ENCODE results near the gene FAM184B.

The FAM184B gene

GRCh38 chr4:17624821-17625220, 156.6 kb downstream of the FAM184B start:
- DNase-seq: no peak

DNA sequence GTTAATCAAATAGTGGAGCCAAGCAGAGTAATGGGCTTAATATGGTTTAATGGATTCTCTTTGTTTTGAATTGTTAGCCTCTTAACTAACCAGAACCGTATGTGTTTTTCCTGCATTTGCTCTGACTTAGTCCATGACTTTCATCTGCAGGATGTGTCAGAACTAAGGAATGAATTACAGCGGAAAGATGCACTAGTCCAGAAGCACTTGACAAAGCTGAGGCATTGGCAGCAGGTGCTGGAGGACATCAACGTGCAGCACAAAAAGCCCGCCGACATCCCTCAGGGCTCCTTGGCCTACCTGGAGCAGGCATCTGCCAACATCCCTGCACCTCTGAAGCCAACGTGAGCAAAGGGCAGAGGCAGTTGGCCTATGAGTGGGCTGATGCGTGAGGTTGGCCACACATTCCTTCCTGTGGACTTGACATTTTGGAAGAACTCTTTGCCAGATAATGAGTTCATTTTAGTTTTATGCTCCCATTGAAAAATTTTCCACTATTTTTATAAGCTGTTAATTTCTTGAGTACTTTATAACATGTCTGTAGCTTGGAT, 157.9 kb downstream of the FAM184B start:
- no peak for DNase-seq

DNA sequence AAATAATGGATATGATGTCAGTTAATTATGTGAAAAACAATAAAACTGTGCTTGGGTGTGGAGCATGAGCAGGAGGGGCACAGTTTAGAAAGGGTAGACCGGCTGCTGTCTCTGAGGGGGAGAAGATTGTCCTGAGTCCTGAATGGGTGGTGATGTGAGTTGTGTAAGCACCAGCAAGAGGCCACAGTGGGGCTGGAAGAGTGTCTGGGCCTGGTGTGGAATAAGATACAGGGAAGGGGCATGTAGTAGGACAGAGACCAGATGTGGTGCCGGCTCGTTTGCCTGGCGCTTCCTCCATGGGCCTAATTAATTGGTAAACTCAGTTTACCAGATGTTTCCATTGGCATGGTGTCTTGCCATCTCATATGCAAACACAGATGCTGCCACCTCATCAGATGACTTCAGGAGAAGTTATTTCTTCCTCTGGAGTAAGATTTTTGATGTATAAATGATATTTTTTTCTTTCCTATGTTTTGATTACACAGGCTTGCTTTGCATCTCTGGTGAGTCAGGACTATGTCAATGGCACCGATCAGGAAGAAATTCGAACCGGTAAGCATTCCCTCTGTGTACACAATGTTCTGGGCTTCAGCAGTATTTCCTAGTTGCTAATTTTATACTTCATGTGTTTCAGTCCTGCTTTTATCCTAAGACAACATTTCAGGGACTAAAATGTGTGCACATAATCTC, 161.9 kb downstream of the FAM184B start:
- DNase-seq: no peak

DNA sequence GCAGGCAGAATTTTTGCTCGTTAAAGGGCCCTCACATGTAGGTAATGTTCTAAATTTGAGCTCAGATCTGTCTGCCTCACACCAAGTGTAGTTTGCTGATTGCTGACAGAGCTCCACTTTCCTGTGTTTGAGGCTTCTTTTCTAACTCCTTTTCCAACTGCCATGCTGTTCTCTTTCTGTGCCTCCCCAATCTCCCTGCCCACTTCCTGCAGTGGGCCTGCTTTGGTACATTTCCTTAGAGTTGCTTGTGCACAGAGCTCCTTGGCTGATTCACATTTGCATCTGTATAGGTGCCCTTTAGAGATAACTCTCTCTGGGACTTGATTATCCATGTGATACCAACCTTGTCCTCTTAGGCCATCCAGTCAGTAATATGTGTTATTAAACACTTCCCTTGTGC, 162.5 kb downstream of the FAM184B start:
- DNase-seq: no peak

DNA sequence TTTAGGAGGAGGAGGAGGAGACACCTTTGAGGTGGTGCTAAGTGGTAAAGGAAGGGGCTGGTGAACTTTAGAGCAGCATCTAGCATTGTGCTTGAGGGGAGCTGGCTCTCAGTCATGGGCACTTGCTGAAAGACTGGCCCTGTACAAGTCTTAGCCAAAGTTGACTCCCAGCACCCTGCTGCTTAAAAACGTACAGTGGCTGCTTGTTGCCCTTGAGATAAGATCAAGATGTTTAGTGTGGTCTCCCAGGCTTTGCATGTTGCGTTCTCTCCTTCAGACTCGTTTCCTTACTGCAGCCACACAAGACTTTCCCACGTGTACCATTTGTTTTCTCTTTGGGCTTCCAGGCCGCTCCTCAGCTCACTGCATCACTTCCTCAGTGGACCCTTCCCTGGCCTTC, 165.1 kb downstream of the FAM184B start:
- no peak for DNase-seq

GRCh38 chr4:17614416-17615299, 166.8 kb downstream of the FAM184B start, which contains the start of gene MED28:
TSS of gene MED28 (plus strand) at chr4:17614641. CDS start at chr4:17614655, 14 bp downstream.
- DNase-seq: peak; percentile 97

DNA sequence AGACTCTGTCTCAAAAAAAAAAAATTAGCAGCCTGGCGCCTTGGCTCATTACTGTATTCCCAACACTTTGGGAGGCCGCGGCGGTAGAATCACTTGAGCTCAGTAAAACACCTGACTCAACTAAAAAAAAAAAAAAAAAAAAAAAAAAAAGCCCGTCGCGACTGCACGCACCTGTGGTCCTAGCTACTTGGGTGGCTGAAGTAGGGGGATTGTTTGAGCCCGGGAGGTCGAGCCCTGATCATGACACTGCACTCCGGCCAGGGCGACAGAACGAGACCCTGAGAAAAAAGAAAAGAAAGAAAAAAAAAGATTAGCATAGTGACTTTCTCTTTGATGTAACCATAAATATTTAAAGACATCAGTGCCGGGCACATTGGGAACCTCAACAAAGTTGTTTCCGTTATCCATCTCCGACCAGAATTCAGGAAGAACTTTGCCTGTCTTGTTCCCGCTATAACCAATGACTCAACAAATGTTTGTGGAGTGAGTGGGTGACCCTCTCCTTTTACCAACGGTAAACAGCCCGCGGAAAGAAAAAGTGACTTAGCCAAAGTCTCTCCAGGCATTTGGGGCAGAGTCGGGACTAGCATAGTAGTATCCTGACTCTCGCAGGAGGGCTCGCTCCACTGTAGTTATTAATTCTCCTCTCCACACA, 167.5 kb downstream of the FAM184B start:
- no peak for DNase-seq

- DNase-seq: no peak
Observed at GRCh38 chr4:17605236-17605635, 176.2 kb downstream of the FAM184B start.

DNA sequence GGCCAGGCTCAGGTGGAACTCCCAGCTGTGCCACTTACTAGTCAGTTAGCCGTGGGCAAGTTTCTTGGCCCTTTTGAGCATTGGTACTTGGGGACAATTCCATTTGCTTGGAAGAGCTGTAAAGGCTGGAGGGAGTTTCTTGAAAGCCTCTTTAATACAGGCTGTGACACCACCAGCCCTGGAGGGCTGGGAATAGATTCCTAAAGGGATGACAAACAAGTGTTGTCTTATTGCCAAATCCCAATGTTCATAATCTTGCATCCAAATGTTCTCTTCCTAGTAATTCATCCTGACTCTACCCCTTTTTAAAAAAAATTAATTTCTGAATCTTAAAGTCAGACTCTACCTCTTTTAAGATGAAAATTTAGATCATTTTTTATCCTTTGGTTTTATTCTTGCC, 181.6 kb downstream of the FAM184B start:
- no peak for DNase-seq

DNA sequence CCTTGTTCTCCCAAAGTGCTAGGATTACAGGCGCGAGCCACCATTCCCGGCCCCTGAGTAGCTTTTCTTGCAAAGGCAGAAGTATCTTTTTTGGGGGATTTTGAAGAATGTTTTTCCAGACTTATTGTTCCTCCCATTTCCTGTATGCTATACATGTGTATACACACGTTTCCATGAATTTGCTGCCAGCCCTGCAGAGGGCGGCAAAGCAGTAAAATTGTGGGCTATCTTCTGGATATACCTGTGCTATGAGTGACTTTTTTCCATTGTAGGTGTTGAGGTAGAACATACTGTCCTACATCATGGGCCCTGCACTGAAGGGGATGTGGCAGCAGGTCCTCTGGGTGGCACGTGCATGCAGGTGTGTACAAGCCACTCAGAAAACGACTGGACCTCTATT, 183.9 kb downstream of the FAM184B start:
- DNase-seq: peak; percentile 21 to 38

DNA sequence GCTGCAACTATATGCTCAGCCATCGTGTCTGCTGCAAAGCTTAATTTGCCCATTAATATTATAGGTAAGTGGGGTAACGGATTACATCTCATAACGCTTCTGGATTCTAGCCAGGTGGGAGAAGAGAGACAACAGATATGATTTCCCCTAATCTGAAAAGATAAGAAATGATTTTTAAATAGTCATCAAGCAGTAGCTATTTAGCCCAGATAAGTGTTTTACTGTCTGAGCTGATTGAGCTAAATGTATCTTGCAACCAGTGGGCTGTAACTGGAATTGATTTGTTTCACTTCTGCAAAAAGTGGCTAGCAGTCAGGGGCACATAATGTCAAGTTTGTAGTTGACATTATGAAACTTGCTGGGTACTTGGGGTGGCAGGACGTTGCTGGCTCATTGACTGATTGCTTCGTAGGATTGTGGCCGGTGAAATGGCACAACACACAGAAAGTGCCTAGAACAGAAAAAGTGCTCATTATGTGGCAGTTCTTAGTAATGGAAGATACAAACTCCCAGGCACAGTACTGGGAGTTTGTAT, 185.9 kb downstream of the FAM184B start:
- no peak for DNase-seq

- DNase-seq: no peak
Observed at GRCh38 chr4:17589355-17589754, 192.1 kb downstream of the FAM184B start.

DNA sequence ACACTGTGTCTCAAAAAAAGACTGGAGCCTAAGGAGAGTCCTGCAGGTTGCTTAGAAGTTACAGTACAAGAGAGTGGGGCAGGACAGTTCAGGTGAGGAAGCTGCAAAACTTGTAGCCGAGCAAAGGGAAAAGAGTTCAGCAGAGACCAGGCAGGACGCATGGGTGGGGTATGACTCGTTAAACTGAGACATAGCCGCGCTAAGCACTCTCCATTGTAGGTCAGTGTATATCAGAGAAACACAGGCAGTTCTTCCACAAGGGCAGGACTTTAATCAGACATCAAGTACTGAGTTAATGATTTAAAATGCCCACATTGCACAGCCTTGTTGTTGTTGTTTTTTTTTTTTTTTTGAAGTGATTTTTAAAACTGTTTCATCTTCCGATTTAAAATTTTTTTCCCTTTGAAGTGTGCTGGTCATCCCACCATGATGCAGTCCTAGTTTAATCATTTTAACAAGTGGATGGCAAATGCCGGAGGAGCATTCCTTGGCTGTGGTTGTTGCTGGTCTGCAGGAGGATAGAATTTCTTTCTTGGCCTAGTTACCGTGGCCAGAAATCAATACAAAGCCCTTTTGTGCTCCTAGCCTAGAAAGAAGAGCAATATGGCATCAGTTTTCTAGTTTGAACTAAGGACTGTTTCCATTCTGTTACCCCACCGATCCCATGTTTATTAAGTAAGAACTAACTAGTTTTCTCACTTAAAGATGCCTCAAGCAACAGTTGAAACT, 194.2 kb downstream of the FAM184B start:
- DNase-seq: no peak

GRCh38 chr4:17584521-17585213, 196.8 kb downstream of the FAM184B start:
- DNase-seq: no peak

GRCh38 chr4:17583941-17584340, 197.5 kb downstream of the FAM184B start:
- no peak for DNase-seq

DNA sequence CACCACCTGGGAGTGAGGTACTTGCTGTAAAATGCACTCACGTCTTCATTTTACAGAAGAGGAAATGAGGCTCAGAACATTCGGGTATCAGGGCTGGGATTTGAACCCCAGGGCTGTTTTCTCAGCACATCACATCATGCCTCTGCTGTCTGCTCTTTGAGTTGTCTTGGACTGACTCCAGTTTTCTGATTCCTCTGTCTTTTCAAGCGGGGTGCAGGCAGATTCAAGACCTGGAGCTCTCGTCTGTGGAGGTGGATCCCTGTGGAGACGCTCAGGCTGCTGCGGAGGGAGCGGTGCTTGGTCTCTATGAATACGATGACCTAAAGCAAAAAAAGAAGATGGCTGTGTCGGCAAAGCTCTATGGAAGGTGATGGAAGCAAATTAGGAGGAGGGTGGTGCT, 198.1 kb downstream of the FAM184B start:
- DNase-seq: no peak

DNA sequence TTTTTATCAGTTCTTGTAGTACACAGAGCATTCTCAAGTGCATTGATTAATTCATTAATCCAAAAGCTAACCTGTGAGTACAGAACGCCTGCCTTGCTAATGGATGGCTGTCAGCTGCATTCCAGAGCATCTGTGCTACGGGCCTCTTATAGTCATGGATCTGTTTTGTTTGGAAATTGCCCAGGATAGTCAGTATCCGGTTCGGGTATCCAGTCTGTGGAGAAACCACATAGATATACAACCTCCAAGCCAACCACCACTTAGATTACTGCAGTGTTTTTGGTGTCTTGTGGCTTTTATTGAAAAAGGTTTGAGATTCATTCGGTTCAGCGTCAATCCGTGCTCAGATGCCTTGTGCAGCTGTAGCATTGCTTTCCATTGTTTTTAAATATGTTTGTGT, 200.5 kb downstream of the FAM184B start:
- no peak for DNase-seq
